GM12878 (cell line): ENCODE measurements around the gene SCAMP5.

Experiments used
- BHLHE40 ChIP-seq, 2 experiments: fragments of 450-650 bp in 1 of 2; IDR thresholded peaks; 2 replicates each; pipeline ENCODE4 v1.6.1; 2011 to 2017; ENCODE audit warnings: low read depth in 2 of 2, borderline replicate concordance in 1 of 2, improper control_type of control experiment in 1 of 2, low read length in 1 of 2, mild to moderate bottlenecking in 1 of 2
- EP300 ChIP-seq, 2 experiments: fragments of 150-350 bp in 1 of 2; IDR thresholded peaks; 2 replicates each; pipeline ENCODE4 v1.6.1; 2011 to 2012; ENCODE audit warnings: low read depth in 2 of 2, low read length in 2 of 2, borderline replicate concordance in 1 of 2, improper control_type of control experiment in 1 of 2, inconsistent platforms in 1 of 2; ENCODE audit not compliant: control insufficient read depth in 1 of 2
- EZH2 ChIP-seq: IDR thresholded peaks from 2 replicates; pipeline ENCODE4 v1.6.1; 2012; ENCODE audit warnings: low read depth, mild to moderate bottlenecking, control low read depth, inconsistent platforms, low read length, borderline replicate concordance; ENCODE audit not compliant: control insufficient read depth
- HDAC6 ChIP-seq: fragments of 200-600 bp; sonication (generic); IDR thresholded peaks from one replicate; pipeline ENCODE4 v1.8.0; 2017; ENCODE audit warnings: antibody characterized with exemption; ENCODE audit not compliant: unreplicated experiment
- MEF2A ChIP-seq: IDR thresholded peaks from 2 replicates; pipeline ENCODE4 v1.6.1; 2011; ENCODE audit warnings: low read depth, mild to moderate bottlenecking, low read length, moderate library complexity; ENCODE audit not compliant: insufficient read depth
- NR2C2 ChIP-seq: IDR thresholded peaks from 2 replicates; pipeline ENCODE4 v1.6.1; 2011; ENCODE audit warnings: borderline replicate concordance, low read depth; ENCODE audit not compliant: control insufficient read depth, insufficient read length
- NRF1 ChIP-seq: conservative IDR thresholded peaks from 2 replicates; pipeline ENCODE4 v1.6.1; 2011; ENCODE audit warnings: mild to moderate bottlenecking, low read depth, low read length, improper control_type of control experiment
- POLR2A ChIP-seq: IDR thresholded peaks from 2 replicates; pipeline ENCODE4 v1.6.1; 2011; ENCODE audit warnings: low read depth, mild to moderate bottlenecking, low read length
- RAD51 ChIP-seq: fragments of 450-650 bp; IDR thresholded peaks from 2 replicates; pipeline ENCODE4 v1.6.1; 2016; ENCODE audit warnings: moderate library complexity, mild to moderate bottlenecking, inconsistent platforms
- SMAD1 ChIP-seq: fragments of 450-650 bp; IDR thresholded peaks from 2 replicates; pipeline ENCODE4 v1.6.1; 2018; ENCODE audit warnings: mild to moderate bottlenecking, low read depth; ENCODE audit not compliant: partially characterized antibody
- USF2 ChIP-seq: IDR thresholded peaks from 2 replicates; pipeline ENCODE4 v1.6.1; 2011; ENCODE audit warnings: low read depth, low read length, improper control_type of control experiment, borderline replicate concordance
- TF ChIP-seq, protein P1 (sequence below), 3 experiments: IDR thresholded peaks in 2 of 3; conservative IDR thresholded peaks in 1 of 3; 2 replicates each; pipeline ENCODE4 v1.5.1; 2011; ENCODE audit warnings: low read depth in 3 of 3, low read length in 3 of 3, mild to moderate bottlenecking in 3 of 3, control low read depth in 2 of 3, moderate library complexity in 2 of 3, inconsistent platforms in 1 of 3, mixed read lengths in 1 of 3; ENCODE audit not compliant: control insufficient read depth in 2 of 3, insufficient read depth in 1 of 3; ENCODE audit errors: extremely low read depth in 1 of 3
- TF ChIP-seq, protein P2 (sequence below): IDR thresholded peaks from 2 replicates; pipeline ENCODE4 v1.6.1; 2012; ENCODE audit warnings: low read depth, low read length, improper control_type of control experiment
- TF ChIP-seq, protein P3 (sequence below): fragments of 450-650 bp; formaldehyde crosslinking; IDR thresholded peaks from 2 replicates; pipeline ENCODE4 v1.4.0; 2022; ENCODE audit warnings: mild to moderate bottlenecking, moderate library complexity

GRCh38 chr15:74955017-74955416 lies 40.3 kb upstream of the SCAMP5 start:
- no peak for TF ChIP-seq USF2
- no peak for TF ChIP-seq NRF1
- TF ChIP-seq MEF2A: no peak
- TF ChIP-seq, protein P1, sequence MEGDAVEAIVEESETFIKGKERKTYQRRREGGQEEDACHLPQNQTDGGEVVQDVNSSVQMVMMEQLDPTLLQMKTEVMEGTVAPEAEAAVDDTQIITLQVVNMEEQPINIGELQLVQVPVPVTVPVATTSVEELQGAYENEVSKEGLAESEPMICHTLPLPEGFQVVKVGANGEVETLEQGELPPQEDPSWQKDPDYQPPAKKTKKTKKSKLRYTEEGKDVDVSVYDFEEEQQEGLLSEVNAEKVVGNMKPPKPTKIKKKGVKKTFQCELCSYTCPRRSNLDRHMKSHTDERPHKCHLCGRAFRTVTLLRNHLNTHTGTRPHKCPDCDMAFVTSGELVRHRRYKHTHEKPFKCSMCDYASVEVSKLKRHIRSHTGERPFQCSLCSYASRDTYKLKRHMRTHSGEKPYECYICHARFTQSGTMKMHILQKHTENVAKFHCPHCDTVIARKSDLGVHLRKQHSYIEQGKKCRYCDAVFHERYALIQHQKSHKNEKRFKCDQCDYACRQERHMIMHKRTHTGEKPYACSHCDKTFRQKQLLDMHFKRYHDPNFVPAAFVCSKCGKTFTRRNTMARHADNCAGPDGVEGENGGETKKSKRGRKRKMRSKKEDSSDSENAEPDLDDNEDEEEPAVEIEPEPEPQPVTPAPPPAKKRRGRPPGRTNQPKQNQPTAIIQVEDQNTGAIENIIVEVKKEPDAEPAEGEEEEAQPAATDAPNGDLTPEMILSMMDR (IDR thresholded peaks at IDR 0.05 in 2 of 3, conservative IDR thresholded peaks at IDR 0.05 in 1 of 3; ENCODE audit: control insufficient read depth in 2 of 3, extremely low read depth in 1 of 3, insufficient read depth in 1 of 3, low read depth in 3 of 3, low read length in 3 of 3): no peak
- TF ChIP-seq, protein P2, sequence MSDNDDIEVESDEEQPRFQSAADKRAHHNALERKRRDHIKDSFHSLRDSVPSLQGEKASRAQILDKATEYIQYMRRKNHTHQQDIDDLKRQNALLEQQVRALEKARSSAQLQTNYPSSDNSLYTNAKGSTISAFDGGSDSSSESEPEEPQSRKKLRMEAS: no peak
- TF ChIP-seq, protein P3, sequence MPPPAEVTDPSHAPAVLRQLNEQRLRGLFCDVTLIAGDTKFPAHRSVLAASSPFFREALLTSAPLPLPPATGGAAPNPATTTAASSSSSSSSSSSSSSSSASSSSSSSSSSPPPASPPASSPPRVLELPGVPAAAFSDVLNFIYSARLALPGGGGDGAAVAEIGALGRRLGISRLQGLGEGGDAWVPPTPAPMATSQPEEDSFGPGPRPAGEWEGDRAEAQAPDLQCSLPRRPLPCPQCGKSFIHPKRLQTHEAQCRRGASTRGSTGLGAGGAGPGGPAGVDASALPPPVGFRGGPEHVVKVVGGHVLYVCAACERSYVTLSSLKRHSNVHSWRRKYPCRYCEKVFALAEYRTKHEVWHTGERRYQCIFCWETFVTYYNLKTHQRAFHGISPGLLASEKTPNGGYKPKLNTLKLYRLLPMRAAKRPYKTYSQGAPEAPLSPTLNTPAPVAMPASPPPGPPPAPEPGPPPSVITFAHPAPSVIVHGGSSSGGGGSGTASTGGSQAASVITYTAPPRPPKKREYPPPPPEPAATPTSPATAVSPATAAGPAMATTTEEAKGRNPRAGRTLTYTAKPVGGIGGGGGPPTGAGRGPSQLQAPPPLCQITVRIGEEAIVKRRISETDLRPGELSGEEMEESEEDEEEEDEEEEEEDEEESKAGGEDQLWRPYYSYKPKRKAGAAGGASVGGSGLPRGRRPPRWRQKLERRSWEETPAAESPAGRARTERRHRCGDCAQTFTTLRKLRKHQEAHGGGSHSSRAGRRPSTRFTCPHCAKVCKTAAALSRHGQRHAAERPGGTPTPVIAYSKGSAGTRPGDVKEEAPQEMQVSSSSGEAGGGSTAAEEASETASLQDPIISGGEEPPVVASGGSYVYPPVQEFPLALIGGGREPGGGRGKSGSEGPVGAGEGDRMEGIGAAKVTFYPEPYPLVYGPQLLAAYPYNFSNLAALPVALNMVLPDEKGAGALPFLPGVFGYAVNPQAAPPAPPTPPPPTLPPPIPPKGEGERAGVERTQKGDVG (CRISPR knock-in tag): no peak
- TF ChIP-seq BHLHE40 (IDR thresholded peaks at IDR 0.05; ENCODE audit: borderline replicate concordance in 1 of 2, low read depth in 2 of 2, low read length in 1 of 2): no peak
- TF ChIP-seq EZH2: no peak
- TF ChIP-seq EP300 (IDR thresholded peaks at IDR 0.05; ENCODE audit: borderline replicate concordance in 1 of 2, control insufficient read depth in 1 of 2, low read depth in 2 of 2, low read length in 2 of 2): no peak
- TF ChIP-seq RAD51: no peak
- no peak for TF ChIP-seq HDAC6
- TF ChIP-seq SMAD1: no peak
- no peak for TF ChIP-seq NR2C2
- TF ChIP-seq POLR2A: no peak
